GM23248 (cell line): Measurements from ENCODE around the gene TMED9.

Source experiments
- EZH2 ChIP-seq: fragments of 200-600 bp; sonication (generic); IDR thresholded peaks from 2 replicates; pipeline ENCODE4 v1.6.1; 2018; ENCODE audit warnings: antibody characterized with exemption, mild to moderate bottlenecking; ENCODE audit not compliant: insufficient read depth, poor library complexity, severe bottlenecking
- EZH2phosphoT487 ChIP-seq: fragments of 200-600 bp; sonication (generic); IDR thresholded peaks from 2 replicates; pipeline ENCODE4 v1.6.1; 2018; ENCODE audit warnings: antibody characterized with exemption, moderate library complexity, mild to moderate bottlenecking, low read depth; ENCODE audit not compliant: insufficient read depth

GRCh38 chr5:177599731-177600507 lies 7.9 kb downstream of the TMED9 start, which contains the start of gene B4GALT7:
- no peak for TF ChIP-seq EZH2phosphoT487
- TF ChIP-seq EZH2, result no peak
